Prostate gland (tissue), 2 donors: ENCODE data around the gene KLHL5.

Experiments used
- CTCF ChIP-seq, 4 experiments: fragments of 200-600 bp in 2 of 4; fragments of 450-650 bp in 2 of 4; sonication (generic) in 2 of 4; IDR thresholded peaks; 1 replicate in 3 of 4; 2 replicates in 1 of 4; pipeline ENCODE4 v1.5.1; 2016 to 2019; ENCODE audit warnings: antibody characterized with exemption in 4 of 4, mild to moderate bottlenecking in 2 of 4, moderate library complexity in 2 of 4
- POLR2A ChIP-seq: fragments of 450-650 bp; IDR thresholded peaks from one replicate; pipeline ENCODE4 v1.6.1; 2016; ENCODE audit warnings: antibody characterized with exemption, mild to moderate bottlenecking

- TF ChIP-seq CTCF (IDR thresholded peaks at IDR 0.05): no peak
- no peak for TF ChIP-seq POLR2A
Observed at GRCh38 chr4:39097290-39097689, 35.3 kb downstream of the KLHL5 start.
